ENCODE measurements around the gene YES1.

The YES1 gene

GRCh38 chr18:754656-755055 lies 57.4 kb downstream of the YES1 start:
- Histone ChIP-seq H4K20me1 (ENCODE audit: insufficient read depth, low read length) (no peaks in the 10 kb centered on the region), H3K27me3 (ENCODE audit: insufficient read depth, low read length) (no peaks in the 10 kb centered on the region), H3K4me2 (ENCODE audit: low read length) (no peak overlapping the region), H3K9me2 (ENCODE audit: low read depth, low read length) (no peaks in the 10 kb centered on the region), H3K36me3 (ENCODE audit: insufficient read depth, low read length) (no peaks in the 10 kb centered on the region), H3K4me1 (ENCODE audit: insufficient read depth, low read length, severe bottlenecking) (no peaks in the 10 kb centered on the region), H3K9ac (ENCODE audit: low read length) (no peak overlapping the region), H3K79me2 (ENCODE audit: insufficient read depth, low read length) (no peaks in the 10 kb centered on the region), H2AFZ (ENCODE audit: low read length) (no peak overlapping the region), H3F3A (ENCODE audit: insufficient read depth, low read length) (no peaks in the 10 kb centered on the region), H3K4me3 (ENCODE audit: low read depth, low read length, poor library complexity, severe bottlenecking) (no peak overlapping the region), H3K9me3 (ENCODE audit: low read length) (no peaks in the 10 kb centered on the region), H3K27ac (ENCODE audit: low read depth, low read length, poor library complexity, severe bottlenecking) (no peak overlapping the region)
- TF ChIP-seq, protein P1, sequence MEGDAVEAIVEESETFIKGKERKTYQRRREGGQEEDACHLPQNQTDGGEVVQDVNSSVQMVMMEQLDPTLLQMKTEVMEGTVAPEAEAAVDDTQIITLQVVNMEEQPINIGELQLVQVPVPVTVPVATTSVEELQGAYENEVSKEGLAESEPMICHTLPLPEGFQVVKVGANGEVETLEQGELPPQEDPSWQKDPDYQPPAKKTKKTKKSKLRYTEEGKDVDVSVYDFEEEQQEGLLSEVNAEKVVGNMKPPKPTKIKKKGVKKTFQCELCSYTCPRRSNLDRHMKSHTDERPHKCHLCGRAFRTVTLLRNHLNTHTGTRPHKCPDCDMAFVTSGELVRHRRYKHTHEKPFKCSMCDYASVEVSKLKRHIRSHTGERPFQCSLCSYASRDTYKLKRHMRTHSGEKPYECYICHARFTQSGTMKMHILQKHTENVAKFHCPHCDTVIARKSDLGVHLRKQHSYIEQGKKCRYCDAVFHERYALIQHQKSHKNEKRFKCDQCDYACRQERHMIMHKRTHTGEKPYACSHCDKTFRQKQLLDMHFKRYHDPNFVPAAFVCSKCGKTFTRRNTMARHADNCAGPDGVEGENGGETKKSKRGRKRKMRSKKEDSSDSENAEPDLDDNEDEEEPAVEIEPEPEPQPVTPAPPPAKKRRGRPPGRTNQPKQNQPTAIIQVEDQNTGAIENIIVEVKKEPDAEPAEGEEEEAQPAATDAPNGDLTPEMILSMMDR (IDR thresholded peaks at IDR 0.05; ENCODE audit: low read length): no peak
- no peak for TF ChIP-seq EZH2 (IDR thresholded peaks at IDR 0.05; ENCODE audit: borderline replicate concordance, low read length)

DNA sequence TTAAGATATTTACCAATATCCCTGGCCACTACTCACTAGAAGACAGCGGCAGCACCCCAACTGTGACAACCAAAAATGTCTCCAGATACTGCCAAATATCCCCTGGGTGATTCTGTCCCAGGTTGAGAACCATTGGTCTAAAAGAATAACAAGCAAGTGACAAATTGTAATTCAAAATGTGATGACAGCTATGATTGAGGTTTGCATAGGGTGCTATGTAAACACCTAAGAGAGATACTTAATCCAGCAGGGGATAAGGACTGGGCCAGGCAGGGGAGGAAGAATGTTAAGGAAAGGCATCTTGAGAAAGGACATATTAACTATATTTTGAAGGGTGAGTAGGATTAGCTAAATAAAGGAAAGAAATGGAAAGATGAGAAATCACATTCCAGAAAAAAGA lies 61.6 kb downstream of the YES1 start:
- Histone ChIP-seq H3K27ac (ENCODE audit: low read depth, low read length, poor library complexity, severe bottlenecking) (no peak overlapping the region), H3K4me3 (ENCODE audit: low read depth, low read length, poor library complexity, severe bottlenecking) (no peak overlapping the region), H3F3A (ENCODE audit: insufficient read depth, low read length) (no peaks in the 10 kb centered on the region), H3K9ac (ENCODE audit: low read length) (no peak overlapping the region), H3K4me1 (ENCODE audit: insufficient read depth, low read length, severe bottlenecking) (no peaks in the 10 kb centered on the region), H3K79me2 (ENCODE audit: insufficient read depth, low read length) (no peaks in the 10 kb centered on the region), H4K20me1 (ENCODE audit: insufficient read depth, low read length) (no peaks in the 10 kb centered on the region), H3K27me3 (ENCODE audit: insufficient read depth, low read length) (no peaks in the 10 kb centered on the region), H3K4me2 (ENCODE audit: low read length) (no peak overlapping the region), H3K9me2 (ENCODE audit: low read depth, low read length) (no peaks in the 10 kb centered on the region), H2AFZ (ENCODE audit: low read length) (no peak overlapping the region), H3K9me3 (ENCODE audit: low read length) (no peaks in the 10 kb centered on the region), H3K36me3 (ENCODE audit: insufficient read depth, low read length) (no peaks in the 10 kb centered on the region)
- TF ChIP-seq, protein P1 (IDR thresholded peaks at IDR 0.05; ENCODE audit: low read length): no peak
- no peak for TF ChIP-seq EZH2 (IDR thresholded peaks at IDR 0.05; ENCODE audit: borderline replicate concordance, low read length)

DNA sequence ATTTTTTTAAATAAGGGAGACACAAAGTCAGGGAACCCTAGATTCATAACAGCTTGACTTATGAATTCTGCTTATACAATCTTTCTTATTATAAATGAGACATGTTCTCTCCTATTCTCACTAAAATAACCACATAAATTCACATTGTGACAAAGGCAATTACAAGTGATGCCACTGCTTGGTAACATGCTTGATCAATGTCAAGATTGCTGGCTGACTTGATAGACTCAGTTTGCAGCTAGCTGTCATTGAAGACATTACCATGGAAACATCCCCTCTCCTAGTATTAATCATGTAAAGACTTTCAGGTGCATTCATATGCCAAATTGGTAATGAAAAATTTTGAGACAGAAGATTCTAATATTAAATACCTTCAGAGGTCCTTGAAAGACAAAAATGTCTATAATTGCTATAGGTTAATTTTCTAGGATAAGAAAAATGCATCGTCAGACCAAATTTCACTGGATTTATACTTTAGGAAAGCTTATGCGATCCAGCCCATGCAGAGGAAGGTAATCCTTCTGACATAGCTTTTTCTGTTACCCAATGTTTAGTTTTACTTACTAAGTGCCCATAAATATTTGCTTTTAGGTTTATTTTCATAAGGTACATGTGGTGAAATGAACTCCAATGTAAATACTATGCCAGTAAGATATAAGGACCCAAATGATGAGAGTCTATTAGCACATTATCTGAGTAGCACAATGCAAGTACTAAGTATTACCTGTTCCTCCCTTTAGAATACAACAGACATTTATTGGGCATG lies 67.0 kb downstream of the YES1 start:
- Histone ChIP-seq H3F3A (ENCODE audit: insufficient read depth, low read length) (no peaks in the 10 kb centered on the region), H3K4me2 (ENCODE audit: low read length) (no peak overlapping the region), H3K27me3 (ENCODE audit: insufficient read depth, low read length) (no peaks in the 10 kb centered on the region), H3K9me2 (ENCODE audit: low read depth, low read length) (no peaks in the 10 kb centered on the region), H3K9ac (ENCODE audit: low read length) (no peak overlapping the region), H4K20me1 (ENCODE audit: insufficient read depth, low read length) (no peaks in the 10 kb centered on the region), H3K27ac (ENCODE audit: low read depth, low read length, poor library complexity, severe bottlenecking) (no peak overlapping the region), H3K4me1 (ENCODE audit: insufficient read depth, low read length, severe bottlenecking) (no peaks in the 10 kb centered on the region), H3K9me3 (ENCODE audit: low read length) (no peaks in the 10 kb centered on the region), H3K79me2 (ENCODE audit: insufficient read depth, low read length) (no peaks in the 10 kb centered on the region), H3K36me3 (ENCODE audit: insufficient read depth, low read length) (no peaks in the 10 kb centered on the region), H2AFZ (ENCODE audit: low read length) (no peak overlapping the region), H3K4me3 (ENCODE audit: low read depth, low read length, poor library complexity, severe bottlenecking) (no peak overlapping the region)
- TF ChIP-seq EZH2 (IDR thresholded peaks at IDR 0.05; ENCODE audit: borderline replicate concordance, low read length): no peak
- TF ChIP-seq, protein P1 (IDR thresholded peaks at IDR 0.05; ENCODE audit: low read length): no peak
